Measurements from ENCODE around the gene ZC3H10.

DNA sequence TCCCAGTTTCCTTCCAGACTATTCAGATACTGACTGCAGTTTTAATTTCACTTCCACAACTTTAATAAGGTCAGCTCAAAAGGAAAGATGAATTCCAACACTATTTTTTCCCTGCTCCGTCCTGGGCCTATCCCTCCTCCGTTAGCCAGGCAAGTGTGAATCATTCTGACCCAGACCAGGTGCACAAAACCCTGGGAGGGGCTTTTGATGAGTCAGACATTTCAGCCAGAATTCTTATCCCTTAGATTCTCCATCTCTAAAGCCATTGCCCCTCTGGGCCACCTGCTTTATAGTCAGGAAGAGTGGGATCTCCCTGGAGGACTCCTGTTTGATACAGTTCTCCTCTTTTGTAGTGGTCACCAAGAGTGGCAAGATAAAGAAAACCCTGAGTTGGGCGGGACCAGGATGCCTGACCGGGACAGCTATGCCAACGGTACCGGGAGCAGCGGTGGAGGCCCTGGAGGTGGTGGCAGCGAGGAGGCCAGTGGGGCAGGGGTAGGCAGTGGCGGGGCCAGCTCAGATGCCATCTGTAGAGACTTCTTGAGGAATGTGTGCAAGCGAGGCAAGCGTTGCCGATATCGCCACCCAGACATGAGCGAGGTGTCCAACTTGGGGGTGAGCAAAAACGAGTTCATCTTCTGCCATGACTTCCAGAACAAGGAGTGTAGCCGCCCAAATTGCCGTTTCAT lies 2.2 kb downstream of the ZC3H10 start:
- TF ChIP-seq, protein P1, sequence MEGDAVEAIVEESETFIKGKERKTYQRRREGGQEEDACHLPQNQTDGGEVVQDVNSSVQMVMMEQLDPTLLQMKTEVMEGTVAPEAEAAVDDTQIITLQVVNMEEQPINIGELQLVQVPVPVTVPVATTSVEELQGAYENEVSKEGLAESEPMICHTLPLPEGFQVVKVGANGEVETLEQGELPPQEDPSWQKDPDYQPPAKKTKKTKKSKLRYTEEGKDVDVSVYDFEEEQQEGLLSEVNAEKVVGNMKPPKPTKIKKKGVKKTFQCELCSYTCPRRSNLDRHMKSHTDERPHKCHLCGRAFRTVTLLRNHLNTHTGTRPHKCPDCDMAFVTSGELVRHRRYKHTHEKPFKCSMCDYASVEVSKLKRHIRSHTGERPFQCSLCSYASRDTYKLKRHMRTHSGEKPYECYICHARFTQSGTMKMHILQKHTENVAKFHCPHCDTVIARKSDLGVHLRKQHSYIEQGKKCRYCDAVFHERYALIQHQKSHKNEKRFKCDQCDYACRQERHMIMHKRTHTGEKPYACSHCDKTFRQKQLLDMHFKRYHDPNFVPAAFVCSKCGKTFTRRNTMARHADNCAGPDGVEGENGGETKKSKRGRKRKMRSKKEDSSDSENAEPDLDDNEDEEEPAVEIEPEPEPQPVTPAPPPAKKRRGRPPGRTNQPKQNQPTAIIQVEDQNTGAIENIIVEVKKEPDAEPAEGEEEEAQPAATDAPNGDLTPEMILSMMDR (conservative IDR thresholded peaks at IDR 0.05; ENCODE audit: low read depth, low read length): no peak
- TF ChIP-seq EZH2phosphoT487 (IDR thresholded peaks at IDR 0.05; ENCODE audit: borderline replicate concordance, low read length): no peak
